Measurements from ENCODE around the gene LIX1.
"Not testable (repeated sequence)": the region's sequence is repeated elsewhere in the genome, so short reads cannot be mapped to it uniquely, and the experiment has no call there.

Gene LIX1

DNA sequence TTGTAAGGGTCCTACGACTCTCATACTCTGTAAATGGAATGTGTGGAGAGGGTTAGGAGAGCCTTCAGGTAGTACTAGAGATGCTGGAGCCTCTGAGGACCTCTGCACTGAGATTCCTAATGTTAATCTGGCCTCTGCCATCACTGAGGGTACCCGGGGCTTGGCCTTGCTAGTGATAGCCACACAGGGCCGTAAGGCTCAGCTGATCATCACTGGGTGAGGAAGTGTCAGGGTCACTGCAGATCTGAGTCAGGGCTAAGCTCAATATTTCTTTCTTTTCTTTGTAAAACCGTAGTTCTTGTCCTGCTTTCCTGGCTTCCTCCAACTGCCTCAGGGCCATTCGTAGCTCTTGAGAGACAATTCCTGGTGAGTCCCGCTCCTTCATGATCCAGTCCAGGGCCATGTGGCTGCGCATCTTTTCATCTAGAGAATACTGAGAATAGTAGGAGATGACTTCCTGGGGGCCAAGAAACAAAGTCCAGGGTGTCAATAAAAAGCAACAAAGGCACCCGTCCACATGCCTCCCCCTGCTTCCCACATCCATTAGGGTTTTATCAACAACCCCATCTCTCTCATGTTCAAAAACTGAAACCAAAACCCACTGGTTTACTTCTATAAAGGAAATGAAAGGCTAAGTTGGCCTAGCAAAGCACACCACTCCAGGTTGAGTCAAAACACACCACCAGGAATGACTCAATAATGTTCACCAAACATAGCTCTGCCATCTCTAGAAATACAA, 47.7 kb downstream of the LIX1 start:
- DNase-seq (ENCODE audit: low read depth, low spot score): no peak
- Histone ChIP-seq H3K36me3 (ENCODE audit: control insufficient read depth, insufficient read depth, low read length) (no peaks in the 10 kb centered on the region), H3K4me3 (ENCODE audit: low read length) (no peak overlapping the region), H3K27me3 (ENCODE audit: control insufficient read depth, insufficient read depth, low read length) (no peaks in the 10 kb centered on the region), H3K4me1 (ENCODE audit: control insufficient read depth, insufficient read depth, low read length) (no peaks in the 10 kb centered on the region; the same call in 1 of the 2 replicates), H3K27ac (ENCODE audit: low read length) (no peak overlapping the region), H3K9me3 (ENCODE audit: control insufficient read depth, insufficient read depth, low read length) (no peaks in the 10 kb centered on the region)
- WGBS (ENCODE audit: insufficient coverage, insufficient read length): no CpG with 5 or more reads among the region's 8 CpGs

DNA sequence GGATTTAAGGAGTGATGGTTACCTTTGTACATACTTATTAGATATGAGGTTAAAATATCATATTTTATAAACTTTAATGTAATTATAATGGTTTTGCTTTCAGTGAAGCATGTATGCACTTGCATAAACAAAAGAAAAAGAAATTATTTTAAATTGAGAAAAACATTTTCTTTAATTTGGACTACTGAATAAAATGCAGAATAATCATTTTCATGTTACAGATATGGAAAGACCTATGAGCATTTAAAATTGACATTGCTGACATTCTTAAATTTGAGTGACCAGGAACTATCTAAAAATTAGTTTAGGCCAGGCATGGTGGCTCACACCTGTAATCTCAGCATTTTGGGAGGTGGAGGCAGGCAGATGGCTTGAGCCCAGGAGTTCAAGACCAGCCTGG, 49.2 kb downstream of the LIX1 start:
- H3K27ac ChIP-seq (ENCODE audit: low read length): no peak overlapping the region

DNA sequence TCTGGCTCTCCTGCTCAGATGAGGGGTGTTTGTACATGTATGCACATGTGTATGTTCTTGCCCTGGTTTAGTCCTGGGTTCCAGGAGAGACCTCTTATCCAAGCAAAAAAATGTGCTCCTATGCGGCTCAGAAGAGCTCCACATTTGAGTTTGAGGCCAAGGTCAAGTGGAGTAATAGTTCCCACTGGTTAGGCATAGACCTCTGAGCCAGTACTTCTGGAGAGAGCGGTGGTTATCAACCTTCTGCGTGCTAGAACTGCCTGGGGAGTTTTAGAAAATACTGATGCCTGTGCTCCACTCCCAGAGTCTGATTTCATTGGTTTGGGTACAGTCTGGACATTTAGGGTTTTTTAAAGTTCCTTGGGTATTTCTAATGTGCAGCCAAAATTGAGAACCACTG, 51.5 kb downstream of the LIX1 start:
- Histone ChIP-seq H3K27ac (ENCODE audit: low read length) (no peak overlapping the region), H3K36me3 (ENCODE audit: control insufficient read depth, insufficient read depth, low read length) (no peaks in the 10 kb centered on the region), H3K4me3 (ENCODE audit: low read length) (no peak overlapping the region), H3K9me3 (ENCODE audit: control insufficient read depth, insufficient read depth, low read length) (no peaks in the 10 kb centered on the region), H3K27me3 (ENCODE audit: control insufficient read depth, insufficient read depth, low read length) (no peaks in the 10 kb centered on the region), H3K4me1 (ENCODE audit: control insufficient read depth, insufficient read depth, low read length) (no peaks in the 10 kb centered on the region)
- no CpG with 5 or more reads among the region's 3 CpGs for WGBS (ENCODE audit: insufficient coverage, insufficient read length)
- no peak for DNase-seq (ENCODE audit: low read depth, low spot score)

More for the DNA sequence above, 49.2 kb downstream of the LIX1 start:
- Histone ChIP-seq H3K9me3 (ENCODE audit: control insufficient read depth, insufficient read depth, low read length) (no peaks in the 10 kb centered on the region), H3K36me3 (ENCODE audit: control insufficient read depth, insufficient read depth, low read length) (no peaks in the 10 kb centered on the region), H3K4me3 (ENCODE audit: low read length) (no peak overlapping the region), H3K4me1 (ENCODE audit: control insufficient read depth, insufficient read depth, low read length) (no peaks in the 10 kb centered on the region), H3K27me3 (ENCODE audit: control insufficient read depth, insufficient read depth, low read length) (no peaks in the 10 kb centered on the region)
- DNase-seq (ENCODE audit: low read depth, low spot score): no peak

DNA sequence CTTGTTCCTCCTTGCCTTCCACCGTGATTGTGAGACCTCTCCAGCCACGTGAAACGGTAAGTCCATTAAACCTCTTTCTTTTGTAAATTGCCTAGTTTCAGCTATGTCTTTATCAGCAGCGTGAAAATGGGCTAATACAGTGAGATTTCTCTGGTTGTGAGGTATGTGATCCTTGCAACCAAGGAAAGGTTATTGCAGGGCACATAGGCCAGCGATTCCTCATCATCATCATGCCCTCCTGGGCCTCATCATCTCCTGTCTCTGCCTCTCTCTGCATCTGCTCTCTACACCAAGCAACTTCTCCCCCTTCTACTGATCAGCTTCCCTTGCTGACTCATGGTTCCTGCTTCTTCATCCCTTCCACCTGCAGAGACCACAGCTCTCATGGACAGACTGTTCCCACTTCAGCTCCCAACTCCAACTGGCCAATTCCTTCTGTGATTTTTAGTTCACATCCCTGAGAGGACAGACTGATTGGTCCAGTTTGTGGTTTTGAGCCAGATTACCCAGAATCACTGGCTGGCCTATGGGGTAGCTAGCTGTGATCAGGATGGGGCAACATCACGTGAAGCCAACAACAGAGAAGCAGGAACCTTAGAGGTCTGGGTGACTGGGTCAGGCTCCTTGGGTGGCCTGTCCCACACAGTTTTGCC, 53.1 kb downstream of the LIX1 start:
- no peak overlapping the region for H3K4me3 ChIP-seq (ENCODE audit: low read length)
- H3K27me3 ChIP-seq (ENCODE audit: control insufficient read depth, insufficient read depth, low read length): no peaks in the 10 kb centered on the region
- WGBS (ENCODE audit: insufficient coverage, insufficient read length): no CpG with 5 or more reads among the region's 6 CpGs
- H3K27ac ChIP-seq (ENCODE audit: low read length): no peak overlapping the region
- no peaks in the 10 kb centered on the region for H3K4me1 ChIP-seq (ENCODE audit: control insufficient read depth, insufficient read depth, low read length)
- H3K36me3 ChIP-seq (ENCODE audit: control insufficient read depth, insufficient read depth, low read length): no peaks in the 10 kb centered on the region
- no peaks in the 10 kb centered on the region for H3K9me3 ChIP-seq (ENCODE audit: control insufficient read depth, insufficient read depth, low read length)
- no peak for DNase-seq (ENCODE audit: low read depth, low spot score)

DNA sequence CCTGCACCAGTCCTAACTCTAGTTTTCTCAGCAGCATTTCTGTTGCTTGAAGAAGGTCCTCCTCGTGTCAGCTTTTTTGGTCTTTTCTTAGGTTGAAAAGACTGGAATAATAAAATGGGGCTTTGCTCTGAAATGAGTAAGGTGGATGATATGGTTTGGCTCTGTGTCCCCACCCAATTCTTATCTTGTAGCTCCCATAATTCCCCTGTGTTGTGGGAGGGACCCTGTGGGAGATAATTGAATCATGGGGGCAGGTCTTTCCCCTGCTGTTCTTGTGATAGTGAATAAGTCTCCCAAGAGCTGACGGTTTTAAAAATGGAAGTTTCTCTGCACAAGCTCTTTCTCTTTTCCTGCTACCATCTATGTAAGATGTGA, 53.6 kb downstream of the LIX1 start:
- Histone ChIP-seq H3K36me3 (ENCODE audit: control insufficient read depth, insufficient read depth, low read length) (no peaks in the 10 kb centered on the region), H3K4me3 (ENCODE audit: low read length) (no peak overlapping the region), H3K4me1 (ENCODE audit: control insufficient read depth, insufficient read depth, low read length) (no peaks in the 10 kb centered on the region), H3K27me3 (ENCODE audit: control insufficient read depth, insufficient read depth, low read length) (no peaks in the 10 kb centered on the region), H3K27ac (ENCODE audit: low read length) (no peak overlapping the region), H3K9me3 (ENCODE audit: control insufficient read depth, insufficient read depth, low read length) (no peaks in the 10 kb centered on the region)
- no peak for DNase-seq (ENCODE audit: low read depth, low spot score)
- WGBS (ENCODE audit: insufficient coverage, insufficient read length): no CpG with 5 or more reads among the region's 2 CpGs

DNA sequence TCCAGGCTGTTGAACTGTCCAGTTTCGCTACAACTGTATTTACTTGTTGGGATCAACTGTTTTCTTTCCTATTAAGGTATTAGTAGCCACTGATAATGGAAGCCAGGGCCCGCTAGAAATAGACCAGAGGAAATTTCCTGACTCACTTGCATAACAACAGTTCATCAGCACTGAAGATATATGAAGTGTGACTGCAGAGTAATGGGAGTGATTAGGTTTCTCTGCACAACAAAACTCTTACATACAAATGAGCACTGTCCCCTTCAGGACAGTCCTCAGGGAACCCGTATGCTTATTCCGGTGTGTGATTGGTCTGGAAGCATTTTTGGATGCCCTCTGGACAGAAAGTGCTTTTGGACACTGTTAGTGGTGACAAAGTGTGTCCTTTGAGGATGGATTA, 55.3 kb downstream of the LIX1 start:
- Histone ChIP-seq H3K36me3 (ENCODE audit: control insufficient read depth, insufficient read depth, low read length) (no peaks in the 10 kb centered on the region), H3K27me3 (ENCODE audit: control insufficient read depth, insufficient read depth, low read length) (no peaks in the 10 kb centered on the region), H3K4me1 (ENCODE audit: control insufficient read depth, insufficient read depth, low read length) (no peaks in the 10 kb centered on the region), H3K9me3 (ENCODE audit: control insufficient read depth, insufficient read depth, low read length) (no peaks in the 10 kb centered on the region), H3K4me3 (ENCODE audit: low read length) (no peak overlapping the region), H3K27ac (ENCODE audit: low read length) (no peak overlapping the region)
- no peak for DNase-seq (ENCODE audit: low read depth, low spot score)
- no CpG with 5 or more reads among the region's 4 CpGs for WGBS (ENCODE audit: insufficient coverage, insufficient read length)

DNA sequence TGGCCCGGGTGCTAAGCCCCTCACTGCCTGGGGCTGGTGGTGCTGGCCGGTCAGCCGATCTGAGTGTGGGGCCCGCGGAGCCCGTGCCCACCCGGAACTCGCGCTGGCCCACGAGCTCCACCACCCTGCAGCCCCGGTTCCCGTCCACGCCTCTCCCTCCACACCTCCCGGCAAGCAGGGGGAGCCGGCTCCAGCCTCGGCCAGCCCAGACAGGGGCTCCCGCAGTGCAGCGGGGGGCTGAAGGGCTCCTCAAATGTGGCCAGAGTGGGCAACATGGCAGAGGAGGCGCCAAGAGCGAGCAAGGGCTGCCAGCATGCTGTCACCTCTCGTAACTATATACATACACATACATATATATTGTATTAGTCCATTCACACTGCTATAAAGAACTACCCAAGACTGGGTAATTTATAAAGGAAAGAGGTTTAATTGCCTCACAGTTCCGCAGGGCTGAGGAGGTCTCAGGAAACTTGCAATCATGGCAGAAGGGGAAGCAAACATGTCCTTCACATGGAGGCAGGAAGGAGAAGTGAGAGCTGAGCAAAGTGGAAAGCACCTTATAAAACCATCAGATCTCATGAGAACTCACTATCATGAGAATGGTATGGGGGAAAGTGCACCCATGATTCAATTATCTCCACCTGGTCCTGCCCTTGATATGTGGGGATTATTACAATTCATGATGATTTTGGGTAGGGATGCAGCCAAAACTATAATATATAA, 56.8 kb downstream of the LIX1 start:
- no peaks in the 10 kb centered on the region for H3K27me3 ChIP-seq (ENCODE audit: control insufficient read depth, insufficient read depth, low read length)
- H3K9me3 ChIP-seq (ENCODE audit: control insufficient read depth, insufficient read depth, low read length): no peaks in the 10 kb centered on the region
- no peak for DNase-seq (ENCODE audit: low read depth, low spot score)
- no peaks in the 10 kb centered on the region for H3K4me1 ChIP-seq (ENCODE audit: control insufficient read depth, insufficient read depth, low read length)
- no peak overlapping the region for H3K27ac ChIP-seq (ENCODE audit: low read length)
- H3K4me3 ChIP-seq (ENCODE audit: low read length): no peak overlapping the region
- no CpG with 5 or more reads among the region's 22 CpGs for WGBS (ENCODE audit: insufficient coverage, insufficient read length)
- no peaks in the 10 kb centered on the region for H3K36me3 ChIP-seq (ENCODE audit: control insufficient read depth, insufficient read depth, low read length)

DNA sequence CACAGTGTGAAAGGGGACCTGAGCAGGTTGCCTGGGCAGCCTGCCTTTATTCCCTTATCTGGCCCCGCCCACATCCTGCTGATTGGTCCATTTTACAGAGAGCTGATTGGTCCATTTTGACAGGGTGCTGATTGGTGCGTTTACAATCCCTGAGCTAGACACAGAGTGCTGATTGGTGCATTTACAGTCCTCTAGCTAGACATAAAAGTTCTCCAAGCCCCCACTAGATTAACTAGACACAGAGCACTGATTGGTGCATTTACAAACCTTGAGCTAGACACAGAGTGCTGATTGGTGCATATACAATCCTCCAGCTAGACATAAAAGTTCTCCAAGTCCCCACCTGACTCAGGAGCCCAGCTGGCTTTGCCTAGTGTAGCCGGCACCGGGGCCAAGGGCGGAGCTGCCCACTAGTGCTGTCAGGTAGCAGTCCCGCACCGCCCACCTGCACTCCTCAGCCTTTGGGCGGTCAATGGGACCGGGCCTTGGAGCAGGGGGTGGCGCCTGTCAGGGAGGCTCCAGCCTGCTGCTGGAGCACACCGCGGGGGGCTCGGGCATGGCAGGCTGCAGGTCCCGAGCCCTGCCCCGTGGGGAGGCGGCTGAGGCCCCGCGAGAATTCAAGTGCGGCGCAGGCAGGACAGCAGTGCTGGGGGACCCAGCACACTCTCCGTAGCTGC, 57.5 kb downstream of the LIX1 start:
- not testable (repeated sequence) for H3K4me3 ChIP-seq (ENCODE audit: low read length); DNase-seq (ENCODE audit: low read depth, low spot score); H3K9me3 ChIP-seq (ENCODE audit: control insufficient read depth, insufficient read depth, low read length); H3K36me3 ChIP-seq (ENCODE audit: control insufficient read depth, insufficient read depth, low read length); H3K27ac ChIP-seq (ENCODE audit: low read length); H3K4me1 ChIP-seq (ENCODE audit: control insufficient read depth, insufficient read depth, low read length); H3K27me3 ChIP-seq (ENCODE audit: control insufficient read depth, insufficient read depth, low read length)
- WGBS (ENCODE audit: insufficient coverage, insufficient read length): no CpG with 5 or more reads among the region's 21 CpGs

DNA sequence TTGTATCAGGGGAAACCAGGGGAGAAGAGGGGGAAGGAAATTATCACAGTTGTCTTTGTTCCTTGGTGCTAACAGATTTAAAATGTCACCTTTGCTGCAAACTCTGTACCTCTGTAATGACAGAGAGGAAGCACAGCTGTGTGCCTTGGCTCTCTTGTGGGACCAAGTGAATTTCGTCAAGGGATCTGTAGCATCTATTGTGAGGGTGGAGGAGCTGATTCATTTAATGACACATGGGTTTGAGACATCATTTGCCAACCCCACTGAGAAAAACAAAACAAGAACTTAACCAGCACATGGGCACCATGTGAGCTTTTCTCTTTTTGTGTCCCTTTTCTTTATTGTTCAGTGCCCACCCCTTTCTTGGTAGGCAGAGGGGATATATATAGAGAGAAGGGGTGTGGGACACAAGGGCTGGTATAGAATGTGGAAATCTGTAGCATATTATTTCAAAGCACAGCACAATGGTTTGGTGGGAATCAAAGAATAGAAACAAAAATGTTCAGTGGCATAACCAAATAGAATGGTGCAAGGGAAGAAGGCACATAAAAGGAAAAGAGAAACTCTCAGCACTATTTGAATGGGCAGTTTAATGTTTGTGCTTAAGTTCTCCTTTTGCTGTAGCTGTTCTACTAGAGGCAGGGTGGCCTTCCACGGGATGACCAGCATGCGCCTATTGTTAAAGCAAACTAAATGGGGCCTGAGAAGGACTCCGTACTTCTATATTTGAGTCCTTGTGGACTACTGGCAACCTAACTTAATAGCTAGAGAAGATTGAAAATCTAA, 63.3 kb downstream of the LIX1 start:
- Histone ChIP-seq H3K27me3 (ENCODE audit: control insufficient read depth, insufficient read depth, low read length) (no peaks in the 10 kb centered on the region), H3K9me3 (ENCODE audit: control insufficient read depth, insufficient read depth, low read length) (no peaks in the 10 kb centered on the region), H3K36me3 (ENCODE audit: control insufficient read depth, insufficient read depth, low read length) (no peaks in the 10 kb centered on the region), H3K4me1 (ENCODE audit: control insufficient read depth, insufficient read depth, low read length) (no peaks in the 10 kb centered on the region), H3K27ac (ENCODE audit: low read length) (no peak overlapping the region), H3K4me3 (ENCODE audit: low read length) (no peak overlapping the region)
- no CpG with 5 or more reads among the region's 4 CpGs for WGBS (ENCODE audit: insufficient coverage, insufficient read length)
- no peak for DNase-seq (ENCODE audit: low read depth, low spot score)

DNA sequence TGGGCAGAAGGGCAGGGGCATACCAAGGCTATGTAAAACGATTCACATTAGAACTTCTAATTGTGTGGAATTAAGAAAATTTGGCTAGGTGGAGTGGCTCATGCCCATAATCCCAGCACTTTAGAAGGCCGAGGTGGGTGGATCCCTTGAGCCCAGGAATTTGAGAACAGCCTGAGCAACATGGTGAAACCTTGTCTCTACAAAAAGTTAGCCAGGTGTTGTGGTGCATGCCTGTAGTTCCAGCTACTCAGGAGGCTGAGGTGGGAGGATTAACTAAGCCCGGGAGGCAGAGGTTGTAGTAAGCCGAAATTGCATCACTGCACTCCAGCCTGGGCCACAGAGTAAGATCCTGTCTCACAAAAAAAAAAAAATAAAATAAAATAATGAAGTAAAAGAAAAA, 65.2 kb downstream of the LIX1 start:
- DNase-seq (ENCODE audit: low read depth, low spot score): no peak
- Histone ChIP-seq H3K27ac (ENCODE audit: low read length) (no peak overlapping the region), H3K36me3 (ENCODE audit: control insufficient read depth, insufficient read depth, low read length) (no peaks in the 10 kb centered on the region), H3K9me3 (ENCODE audit: control insufficient read depth, insufficient read depth, low read length) (no peaks in the 10 kb centered on the region), H3K4me1 (ENCODE audit: control insufficient read depth, insufficient read depth, low read length) (0 out of 2 replicates have a peak, but pooled peaks cover 1% of the 10 kb centered on the region), H3K27me3 (ENCODE audit: control insufficient read depth, insufficient read depth, low read length) (no peaks in the 10 kb centered on the region), H3K4me3 (ENCODE audit: low read length) (no peak overlapping the region)
- WGBS (ENCODE audit: insufficient coverage, insufficient read length): no CpG with 5 or more reads among the region's 4 CpGs
